HG03039 (cell line): ENCODE measurements around the gene MED27.
"Not testable (repeated sequence)": the region's sequence is repeated elsewhere in the genome, so short reads cannot be mapped to it uniquely, and the experiment has no call there.

Source experiments
- ATAC-seq: cut with Tn5 transposase; IDR thresholded peaks from one replicate; pipeline ENCODE4 v1.9.1; 2021; ENCODE audit warnings: mild to moderate bottlenecking, moderate library complexity; ENCODE audit not compliant: unreplicated experiment

MED27 gene

GRCh38 chr9:131927091-131927490 lies 152.6 kb downstream of the MED27 start:
- ATAC-seq: no peak

DNA sequence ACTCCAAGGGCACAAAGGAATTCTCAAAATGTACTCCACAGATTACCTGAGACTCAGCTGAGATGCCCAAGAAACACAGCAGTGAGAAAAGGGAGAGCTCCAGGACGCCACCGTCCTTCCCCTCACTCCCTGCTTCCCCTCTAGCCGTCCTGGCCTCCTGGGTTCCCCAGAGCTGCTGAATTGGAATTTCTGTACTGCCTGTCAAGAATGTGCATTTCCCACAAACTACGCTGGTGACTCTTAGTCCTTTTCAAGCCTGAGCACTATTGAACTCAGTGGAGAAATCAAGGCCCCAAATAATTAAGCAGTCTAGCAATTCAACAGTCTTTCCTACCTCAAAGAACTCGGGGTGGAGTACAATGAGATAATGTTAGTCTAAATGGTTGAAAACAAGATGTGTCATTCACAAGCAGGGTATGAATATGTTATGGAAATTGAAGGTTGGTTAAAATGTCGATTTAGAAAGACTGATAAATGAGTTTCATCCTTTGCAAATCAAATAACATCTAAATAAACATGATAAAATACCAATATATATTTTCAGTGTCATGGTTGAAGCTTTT lies 153.2 kb downstream of the MED27 start:
- no peak for ATAC-seq

GRCh38 chr9:131925677-131926177 lies 153.9 kb downstream of the MED27 start:
- ATAC-seq: no peak

- ATAC-seq: no peak
Observed at GRCh38 chr9:131923766-131924165, 155.9 kb downstream of the MED27 start.

GRCh38 chr9:131923132-131923671 lies 156.5 kb downstream of the MED27 start:
- no peak for ATAC-seq

DNA sequence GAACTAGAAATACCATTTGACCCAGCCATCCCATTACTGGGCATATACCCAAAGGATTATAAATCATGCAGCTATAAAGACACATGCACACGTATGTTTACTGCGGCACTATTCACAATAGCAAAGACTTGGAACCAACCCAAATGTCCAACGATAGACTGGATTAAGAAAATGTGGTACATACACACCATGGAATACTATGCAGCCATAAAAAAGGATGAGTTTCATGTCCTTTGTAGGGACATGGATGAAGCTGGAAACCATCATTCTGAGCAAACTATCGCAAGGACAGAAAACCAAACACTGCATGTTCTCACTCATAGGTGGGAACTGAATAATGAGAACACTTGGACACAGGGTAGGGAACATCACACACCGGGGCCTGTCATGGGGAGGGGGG lies 158.0 kb downstream of the MED27 start:
- not testable (repeated sequence) for ATAC-seq

DNA sequence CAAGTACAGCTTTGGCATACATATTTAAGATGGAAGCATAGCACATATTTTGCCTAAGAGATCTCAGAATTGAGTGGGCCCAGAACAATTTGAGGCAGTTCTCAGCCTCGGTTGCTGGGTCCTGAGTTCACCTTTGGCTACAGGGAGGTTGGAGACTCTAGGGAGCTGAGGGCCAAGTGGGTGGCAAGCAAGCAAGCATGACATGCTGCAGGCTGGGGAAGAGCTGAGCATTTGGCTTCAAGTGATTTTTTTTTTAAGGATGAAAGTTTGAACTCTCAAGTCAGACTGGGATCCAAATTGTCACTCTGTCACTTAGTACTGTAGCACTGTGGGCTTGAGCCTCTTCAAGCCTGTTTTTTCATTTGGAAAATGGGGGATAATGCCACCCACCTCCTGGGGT lies 160.5 kb downstream of the MED27 start:
- ATAC-seq: no peak

DNA sequence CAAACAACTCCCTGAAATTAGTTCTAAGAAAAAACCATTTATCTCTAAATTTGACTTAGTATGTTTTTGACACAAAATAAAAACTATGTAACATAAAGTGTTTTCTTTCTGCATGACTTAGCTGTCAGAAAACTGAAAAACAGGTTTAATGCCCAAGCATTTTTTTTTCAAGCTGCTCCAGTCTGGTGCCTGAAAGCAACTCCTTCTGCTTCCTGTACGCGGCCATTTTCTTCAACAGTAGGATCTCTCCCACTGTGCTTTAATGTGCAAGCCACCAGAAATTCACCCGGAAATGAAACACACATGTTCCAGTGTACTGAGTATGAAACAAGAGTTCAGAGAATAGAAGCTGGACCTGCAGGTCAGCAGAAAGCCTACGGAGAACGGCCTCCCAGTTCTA lies 161.2 kb downstream of the MED27 start:
- ATAC-seq: no peak

DNA sequence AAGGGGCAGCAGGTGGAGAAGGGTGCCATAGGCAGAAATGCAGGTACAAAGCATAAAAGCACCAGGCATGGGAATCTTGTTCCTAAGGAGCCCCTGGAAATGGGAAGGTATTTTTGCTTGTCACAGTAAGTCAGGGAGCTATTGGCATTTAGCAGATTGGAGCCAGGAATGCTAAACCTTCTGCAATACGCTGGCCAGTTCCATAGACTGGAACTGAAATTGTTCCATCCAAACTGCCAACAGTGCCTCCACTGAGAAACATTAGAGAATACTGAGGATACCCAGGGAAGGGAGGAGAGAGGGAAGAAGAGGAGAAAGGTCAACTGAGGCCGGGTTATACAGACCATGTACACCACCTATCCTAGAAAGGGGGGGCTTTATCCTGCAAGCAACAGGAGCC lies 162.7 kb downstream of the MED27 start:
- no peak for ATAC-seq

DNA sequence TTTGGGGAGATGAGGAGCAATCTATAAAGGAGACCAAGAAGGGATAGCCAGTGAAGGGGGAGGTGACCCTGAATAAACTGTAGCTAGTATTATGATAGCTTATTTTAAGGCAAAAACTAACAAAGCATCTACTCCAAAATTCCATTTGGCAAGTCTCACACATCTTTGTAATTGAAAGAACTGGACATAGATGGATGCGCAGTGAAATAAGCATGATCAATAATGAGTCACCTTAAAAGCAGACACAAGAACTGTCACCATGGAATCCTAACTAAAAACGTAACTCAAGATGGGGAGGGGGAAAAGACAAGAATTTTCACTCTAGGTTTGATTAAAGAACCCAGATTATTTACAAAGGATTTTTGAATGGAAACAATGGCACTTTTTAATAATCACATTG lies 164.5 kb downstream of the MED27 start:
- no peak for ATAC-seq

GRCh38 chr9:131912671-131913070 lies 167.0 kb downstream of the MED27 start:
- ATAC-seq: no peak

- ATAC-seq: no peak
Observed at GRCh38 chr9:131912069-131912468, 167.6 kb downstream of the MED27 start.

DNA sequence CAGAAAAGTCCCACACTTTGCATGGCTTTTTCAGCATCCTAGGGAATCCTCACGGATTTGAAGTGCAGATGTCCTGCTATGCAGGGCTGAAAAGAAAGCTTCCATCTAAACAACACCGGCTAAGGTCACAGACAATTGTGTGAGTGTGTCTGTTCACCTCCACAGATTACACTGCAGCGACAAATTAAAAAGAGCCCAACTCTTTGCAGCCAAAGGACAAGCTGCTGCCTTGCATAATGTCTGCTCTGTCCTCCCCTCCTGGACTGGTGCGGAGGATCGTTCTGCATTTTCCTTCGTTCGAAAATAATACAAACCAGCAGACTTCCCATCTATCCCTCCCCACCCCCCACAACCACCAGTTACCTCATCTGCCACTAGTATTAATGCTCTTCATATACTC lies 169.1 kb downstream of the MED27 start:
- ATAC-seq: no peak

GRCh38 chr9:131905144-131905543 lies 174.5 kb downstream of the MED27 start:
- no peak for ATAC-seq

GRCh38 chr9:131899296-131900228 lies 180.1 kb downstream of the MED27 start:
- ATAC-seq: no peak

DNA sequence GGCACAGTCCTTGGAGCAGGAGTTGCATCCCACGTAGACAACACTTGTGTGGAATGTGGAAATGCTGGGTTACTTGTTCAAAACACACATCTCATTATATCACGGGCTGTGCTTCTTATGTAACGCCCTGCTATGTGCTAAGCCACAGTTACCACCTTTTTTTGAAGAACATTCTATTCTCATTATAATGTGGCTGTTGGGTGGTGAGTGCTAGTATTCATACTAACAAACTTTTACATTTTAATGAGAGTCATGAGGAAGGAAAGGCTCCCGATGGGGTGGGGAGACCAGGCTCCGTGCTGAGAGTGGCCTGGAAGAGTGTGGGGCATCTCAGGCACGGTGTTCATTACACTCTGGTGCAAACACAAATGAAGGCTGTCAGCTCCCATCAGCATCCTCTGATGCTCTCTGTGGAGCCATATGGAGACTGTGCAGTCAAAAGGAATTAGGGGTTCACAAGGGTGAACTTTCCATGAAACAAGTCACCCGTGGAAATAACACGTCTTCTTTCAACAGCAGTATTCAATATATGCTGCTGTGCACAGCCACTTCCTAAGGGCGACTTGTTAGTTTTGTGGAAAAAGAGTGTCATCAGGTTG lies 186.7 kb downstream of the MED27 start:
- no peak for ATAC-seq

DNA sequence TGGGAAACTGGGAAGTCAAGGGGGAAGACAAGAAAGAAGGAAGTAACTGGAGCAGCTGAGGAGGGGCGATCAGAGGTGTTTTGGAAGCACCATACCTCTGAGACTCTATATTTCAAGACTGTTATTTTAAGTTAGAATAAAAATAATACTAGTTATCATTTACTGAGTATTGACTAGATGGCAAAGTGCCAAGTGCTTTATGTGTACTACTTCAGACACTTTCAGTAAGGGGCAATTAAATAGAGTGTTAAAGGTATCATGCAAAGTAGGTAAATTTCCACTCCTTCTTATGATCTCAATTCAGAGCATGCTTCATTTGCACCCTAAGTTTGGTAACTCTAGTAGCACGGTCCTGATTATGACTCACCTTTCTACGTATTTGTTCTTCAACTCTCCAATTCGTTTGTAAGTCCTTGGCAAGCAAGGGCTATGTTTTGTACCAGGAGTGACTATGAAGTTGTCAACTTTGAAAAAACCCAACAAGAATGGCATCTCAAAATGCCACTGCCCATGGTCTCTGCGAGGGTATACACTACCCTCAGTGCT lies 187.4 kb downstream of the MED27 start:
- no peak for ATAC-seq

GRCh38 chr9:131891598-131891997 lies 188.1 kb downstream of the MED27 start:
- no peak for ATAC-seq

DNA sequence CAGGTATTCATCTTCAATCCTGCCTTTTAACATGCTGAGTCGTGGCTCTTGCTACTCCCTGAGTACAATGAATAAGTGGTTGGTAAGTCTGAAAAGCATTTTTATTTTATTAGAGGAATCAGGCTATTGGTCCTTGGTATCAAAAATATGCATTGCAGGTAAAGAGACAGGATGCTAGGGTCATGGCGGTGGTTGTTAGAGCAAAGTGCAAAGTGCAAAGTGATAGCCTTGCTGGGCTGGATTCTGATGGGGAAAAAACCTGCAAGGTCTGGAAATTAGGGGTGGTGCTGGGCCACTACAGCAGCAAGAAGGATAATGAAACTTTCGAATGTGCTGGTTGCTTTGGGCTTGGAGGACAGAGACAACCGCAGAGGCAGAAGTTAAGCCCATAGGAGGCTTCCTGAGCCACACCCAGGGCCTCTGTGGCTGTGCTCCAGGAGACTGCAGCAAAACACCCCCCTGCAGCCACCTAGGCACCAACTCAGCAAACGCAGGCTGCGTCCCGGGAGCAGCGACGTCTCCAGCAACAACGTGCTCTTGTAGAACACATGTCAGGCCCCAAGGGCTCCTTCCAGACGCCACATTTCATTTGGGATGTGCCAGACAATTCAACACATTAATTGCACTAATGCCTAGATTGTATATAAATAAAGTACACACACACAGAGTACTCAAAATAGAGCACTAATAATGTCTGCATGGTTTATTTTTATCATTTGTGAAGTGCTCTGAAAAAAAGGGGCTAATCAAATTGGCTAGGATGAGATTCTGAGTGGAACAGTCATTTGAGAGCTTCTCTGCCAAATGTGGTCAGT lies 190.0 kb downstream of the MED27 start:
- ATAC-seq: no peak

DNA sequence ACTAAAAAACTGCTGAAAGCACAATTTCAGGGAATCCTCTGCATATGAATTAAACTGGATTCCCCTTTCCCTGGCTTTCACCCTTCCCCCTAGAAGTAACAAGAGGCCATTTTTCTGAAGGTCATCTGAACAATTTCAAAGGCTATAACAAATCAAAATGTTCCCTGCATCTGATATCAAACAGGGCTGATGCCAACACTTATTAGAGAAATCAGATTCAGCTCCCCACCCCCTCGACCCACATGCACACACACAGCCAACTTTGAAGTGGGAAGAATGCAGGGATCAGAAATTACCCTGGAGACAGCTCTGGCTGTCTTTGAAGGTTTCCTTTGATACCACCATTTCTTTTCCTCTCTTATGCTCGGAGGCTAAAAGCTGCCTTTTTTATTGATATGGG lies 190.7 kb downstream of the MED27 start:
- no peak for ATAC-seq
